ENCODE results near the gene RHNO1. TPM values are rescaled to one million over a fixed set of nuclear protein-coding genes. Genes with fewer than 3 reads are reported as not detected.

The RHNO1 gene
- total and polyA plus RNA-seq, 2 of the 4 experiments (the other 2 are of a cell fraction) = 26.1 to 30.6 TPM

DNA sequence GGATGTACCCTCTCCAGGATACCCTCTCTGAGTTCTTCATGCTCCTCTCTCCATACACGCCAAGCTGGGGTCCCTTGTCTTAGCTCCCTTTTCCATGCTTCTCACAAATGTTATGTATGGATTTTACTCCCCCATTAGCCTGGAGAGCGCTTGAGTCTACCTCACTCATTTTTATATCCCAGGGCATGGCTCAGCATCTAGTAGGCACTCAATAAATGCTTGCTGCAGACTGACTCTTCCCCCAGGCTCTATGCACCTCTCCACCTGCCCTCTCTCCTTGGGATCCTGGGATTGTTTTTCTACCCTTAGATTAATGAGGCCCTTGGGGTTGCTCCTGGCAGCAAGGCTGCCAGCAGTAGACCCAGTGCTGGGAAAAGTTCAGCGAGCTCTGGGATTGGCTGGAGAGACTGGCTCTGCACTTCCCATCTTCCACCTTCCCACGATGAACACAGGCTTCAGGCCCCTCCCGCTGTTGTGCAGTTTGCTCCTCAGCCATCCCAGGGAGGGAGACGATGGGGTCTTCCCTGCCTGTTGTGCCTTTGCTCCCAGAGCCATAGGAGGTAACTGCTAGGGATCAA is 44.4 kb upstream of the RHNO1 start:
- Histone ChIP-seq H3K4me1 (ENCODE audit: control insufficient read depth, insufficient read depth, low read length) (peaks cover 7% of the 10 kb centered on the region), H3K27ac (ENCODE audit: insufficient read depth, low read length) (no peak overlapping the region), H3K9me1 (ENCODE audit: insufficient read depth, low read length) (0 out of 2 replicates have a peak, but pooled peaks cover 2% of the 10 kb centered on the region), H2BK20ac (ENCODE audit: low read depth, low read length) (no peak overlapping the region), H2AK5ac (ENCODE audit: low read depth, low read length) (no peak overlapping the region), H3K56ac (ENCODE audit: extremely low read depth, insufficient read depth, low read length) (no peak overlapping the region), H4K91ac (ENCODE audit: insufficient read depth, low read depth, low read length) (no peak overlapping the region), H2BK120ac (ENCODE audit: low read depth, low read length) (no peak overlapping the region), H4K20me1 (ENCODE audit: insufficient read depth, low read length) (no peaks in the 10 kb centered on the region), H3K4ac (ENCODE audit: low read depth, low read length) (no peak overlapping the region), H2AK9ac (replicated peaks; ENCODE audit: low read depth, low read length, poor library complexity) (no peak overlapping the region), H3K27me3 (ENCODE audit: control insufficient read depth, insufficient read depth, low read length) (no peaks in the 10 kb centered on the region), H3K9ac (ENCODE audit: low read depth, low read length) (no peak overlapping the region), H3K23ac (ENCODE audit: low read depth, low read length) (no peak overlapping the region), H4K5ac (ENCODE audit: low read depth, low read length) (no peak overlapping the region), H4K8ac (ENCODE audit: low read depth in 2 of 2, low read length in 2 of 2) (no peak overlapping the region), H2AFZ (replicated peaks; ENCODE audit: low read length, poor library complexity) (no peak overlapping the region), H2BK15ac (ENCODE audit: low read depth, low read length) (no peak overlapping the region), H3K4me3 (ENCODE audit: insufficient read depth, low read depth, low read length) (no peak overlapping the region), H3K79me1 (ENCODE audit: low read depth in 1 of 2, low read length in 2 of 2) (no peaks in the 10 kb centered on the region), H3K4me2 (ENCODE audit: low read depth, low read length) (no peak overlapping the region), H3K14ac (replicated peaks; ENCODE audit: low read depth, low read length) (no peak overlapping the region), H3K9me3 (ENCODE audit: control insufficient read depth, insufficient read depth, low read length) (no peaks in the 10 kb centered on the region), H3K36me3 (ENCODE audit: control insufficient read depth, insufficient read depth, low read length) (peaks cover 9% of the 10 kb centered on the region), H3K18ac (ENCODE audit: low read depth, low read length) (no peak overlapping the region), H2BK5ac (ENCODE audit: low read depth, low read length, poor library complexity, severe bottlenecking) (no peak overlapping the region)
- intact Hi-C loops (cut with micrococcal nuclease) (no loop called here), in situ Hi-C loops (cut with MboI; ENCODE audit: low sequenced_read_pairs) (no loop called here), dilution Hi-C loops (cut with HindIII; ENCODE audit: low sequenced_read_pairs, unreplicated experiment) (no loop called here)
- CTCF ChIA-PET = no interaction called here
- DNase-seq = no peak
- TF ChIP-seq CHD1 (IDR thresholded peaks at IDR 0.05; ENCODE audit: low read depth, low read length) (no peak), USF2 (IDR thresholded peaks at IDR 0.05; ENCODE audit: low read depth, low read length) (no peak), POLR2A (IDR thresholded peaks at IDR 0.05; ENCODE audit: low read depth, low read length) (no peak), MAZ (IDR thresholded peaks at IDR 0.05; ENCODE audit: borderline replicate concordance, low read depth, low read length) (no peak), MXI1 (IDR thresholded peaks at IDR 0.05; ENCODE audit: borderline replicate concordance, low read depth, low read length) (no peak), CTCF (conservative IDR thresholded peaks at IDR 0.05; ENCODE audit: low read depth, low read length) (no peak), SMC3 (IDR thresholded peaks at IDR 0.05; ENCODE audit: low read depth, low read length) (no peak), CEBPB (IDR thresholded peaks at IDR 0.05; ENCODE audit: low read depth, low read length) (no peak), MAFK (IDR thresholded peaks at IDR 0.05; ENCODE audit: low read depth, low read length) (no peak), RAD21 (IDR thresholded peaks at IDR 0.05; ENCODE audit: low read length) (no peak), NFE2L2 (IDR thresholded peaks at IDR 0.05; ENCODE audit: low read depth, low read length) (no peak), RFX5 (IDR thresholded peaks at IDR 0.05; ENCODE audit: low read depth, low read length) (no peak)
- ATAC-seq (ENCODE audit: low read depth) = no peak
- POLR2A ChIA-PET (ENCODE audit: unreplicated experiment) = no interaction called here
- 70% methylated on average over 2 of the region's 6 CpGs; no CpG with 5 or more reads in 1 of the 2 experiments for WGBS, 2 experiments (ENCODE audit: extremely low coverage in 2 of 2, insufficient read length in 1 of 2)
- BruUV-seq (replicated peaks) = no TSS peak

Measured in IMR-90 (cell line).